MCF 10A (cell line): ENCODE data around the gene FOXN3. TPM values are rescaled to one million over a fixed set of nuclear protein-coding genes. Genes with fewer than 3 reads are reported as not detected.

ENCODE experiments used
- BruUV-seq: library from RNA; stranded (reverse); fragments of 400-500 nt; replicated peaks from 2 replicates; lab custom pipeline; 2021; lab: Mats Ljungman, UMichigan
- CTCF ChIA-PET: fragments of 300-600 bp; sonication (Branson Sonifier 250); formaldehyde crosslinking; extraction: SDS; loops from one replicate; lab custom pipeline; 2021; ENCODE audit warnings: antibody characterized with exemption, inconsistent platforms; lab: Yijun Ruan, JAX
- POLR2A ChIA-PET: fragments of 300-600, 350-650 bp; sonication (Branson Sonifier 250); formaldehyde crosslinking; extraction: SDS; loops from one replicate; lab custom pipeline; 2020; ENCODE audit warnings: antibody characterized with exemption, inconsistent platforms; lab: Yijun Ruan, JAX
- DNase-seq: peaks from one replicate; pipeline ENCODE4 v3.0.0-alpha.2; 2018; ENCODE audit not compliant: unreplicated experiment
- H3K27ac Mint-ChIP-seq: one replicate; pipeline ENCODE4 v1.8.0; 2022; ENCODE audit warnings: mild to moderate bottlenecking, low read depth, mixed read lengths; ENCODE audit not compliant: unreplicated experiment
- H3K27me3 Mint-ChIP-seq: one replicate; pipeline ENCODE4 v1.8.0; 2022; ENCODE audit warnings: mixed read lengths; ENCODE audit not compliant: insufficient read depth, unreplicated experiment
- H3K36me3 Mint-ChIP-seq: one replicate; pipeline ENCODE4 v1.8.0; 2022; ENCODE audit warnings: mild to moderate bottlenecking, moderate library complexity, mixed read lengths; ENCODE audit not compliant: insufficient read depth, unreplicated experiment
- H3K4me1 Mint-ChIP-seq: one replicate; pipeline ENCODE4 v1.8.0; 2022; ENCODE audit warnings: mixed read lengths; ENCODE audit not compliant: insufficient read depth, unreplicated experiment
- H3K4me3 Mint-ChIP-seq: one replicate; pipeline ENCODE4 v1.8.0; 2022; ENCODE audit warnings: mild to moderate bottlenecking, moderate library complexity, mixed read lengths; ENCODE audit not compliant: unreplicated experiment
- H3K9me3 Mint-ChIP-seq: one replicate; pipeline ENCODE4 v1.8.0; 2022; ENCODE audit warnings: mixed read lengths; ENCODE audit not compliant: unreplicated experiment
- intact Hi-C: fragments of 100-400 bp; cut with micrococcal nuclease; formaldehyde crosslinking; loops from 2 replicates; pipeline ENCODE4 v1.14.1; 2022
- total RNA-seq: library from RNA; stranded (reverse); gene quantifications from 2 replicates; pipeline ENCODE4 v1.2.3, GENCODE V29; 2022
- TF ChIP-seq, protein P1 (sequence below): fragments of 200-600 bp; IDR thresholded peaks from one replicate; pipeline ENCODE4 v1.8.0; 2022; ENCODE audit warnings: antibody characterized with exemption, mild to moderate bottlenecking; ENCODE audit not compliant: unreplicated experiment

Gene FOXN3
- total RNA-seq, 1 experiment from 2014 or later = 27.1 TPM

DNA sequence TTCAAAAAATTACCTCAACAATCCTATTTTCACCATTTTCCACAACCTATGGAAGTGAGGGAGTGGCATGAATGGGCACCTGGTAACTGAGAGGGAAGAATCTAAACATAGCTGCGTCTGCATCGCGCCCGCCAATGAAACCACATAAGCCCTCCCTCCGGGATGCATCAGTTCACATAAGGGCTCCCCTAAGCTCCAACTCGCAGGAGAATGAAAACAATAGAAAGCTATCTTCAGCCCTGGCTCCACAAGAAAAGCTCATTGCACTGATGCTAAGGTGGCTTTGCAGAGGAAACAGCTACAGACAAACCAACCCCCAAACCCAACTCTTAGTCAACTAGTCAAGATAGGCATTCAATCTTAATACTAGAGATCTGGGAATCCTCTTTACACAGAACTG is 173.3 kb downstream of the FOXN3 start:
- ChIA-PET CTCF (interaction anchor here (1.3 kb wide), 1 partner anchor 9 kb away, joined by 4 read pairs; no protein-coding TSS in a partner anchor), POLR2A (no interaction called here)
- Mint-ChIP-seq H3K9me3 (no peaks in the 10 kb centered on the region), H3K27me3 (no peaks in the 10 kb centered on the region), H3K27ac (no peak overlapping the region), H3K4me3 (no peak overlapping the region), H3K36me3 (no peaks in the 10 kb centered on the region), H3K4me1 (no peaks in the 10 kb centered on the region)
- intact Hi-C loops = no loop called here
- no TSS peak for BruUV-seq
- TF ChIP-seq, protein P1, sequence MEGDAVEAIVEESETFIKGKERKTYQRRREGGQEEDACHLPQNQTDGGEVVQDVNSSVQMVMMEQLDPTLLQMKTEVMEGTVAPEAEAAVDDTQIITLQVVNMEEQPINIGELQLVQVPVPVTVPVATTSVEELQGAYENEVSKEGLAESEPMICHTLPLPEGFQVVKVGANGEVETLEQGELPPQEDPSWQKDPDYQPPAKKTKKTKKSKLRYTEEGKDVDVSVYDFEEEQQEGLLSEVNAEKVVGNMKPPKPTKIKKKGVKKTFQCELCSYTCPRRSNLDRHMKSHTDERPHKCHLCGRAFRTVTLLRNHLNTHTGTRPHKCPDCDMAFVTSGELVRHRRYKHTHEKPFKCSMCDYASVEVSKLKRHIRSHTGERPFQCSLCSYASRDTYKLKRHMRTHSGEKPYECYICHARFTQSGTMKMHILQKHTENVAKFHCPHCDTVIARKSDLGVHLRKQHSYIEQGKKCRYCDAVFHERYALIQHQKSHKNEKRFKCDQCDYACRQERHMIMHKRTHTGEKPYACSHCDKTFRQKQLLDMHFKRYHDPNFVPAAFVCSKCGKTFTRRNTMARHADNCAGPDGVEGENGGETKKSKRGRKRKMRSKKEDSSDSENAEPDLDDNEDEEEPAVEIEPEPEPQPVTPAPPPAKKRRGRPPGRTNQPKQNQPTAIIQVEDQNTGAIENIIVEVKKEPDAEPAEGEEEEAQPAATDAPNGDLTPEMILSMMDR = no peak
- no peak for DNase-seq

DNA sequence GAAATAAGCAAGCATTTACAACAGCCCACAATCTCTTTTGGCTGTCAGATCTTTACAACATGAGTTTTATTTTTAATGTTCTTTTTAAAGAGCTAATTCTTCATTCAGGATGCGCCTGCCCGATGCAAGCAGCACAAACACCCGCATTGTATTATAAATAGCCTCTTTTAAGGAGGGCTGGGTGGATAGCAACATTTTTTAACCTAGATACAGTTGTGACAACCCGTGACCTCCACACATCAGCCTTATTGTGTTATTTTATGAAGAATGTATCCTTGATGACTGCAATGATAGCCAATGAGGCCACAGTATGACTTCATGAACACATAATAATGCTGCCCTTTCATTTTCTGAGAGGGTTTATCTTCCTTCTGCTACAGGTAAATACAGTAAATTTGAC is 173.7 kb downstream of the FOXN3 start:
- intact Hi-C loops = no loop called here
- Mint-ChIP-seq H3K4me1 (no peaks in the 10 kb centered on the region), H3K27me3 (no peaks in the 10 kb centered on the region), H3K27ac (no peak overlapping the region), H3K36me3 (no peaks in the 10 kb centered on the region), H3K9me3 (no peaks in the 10 kb centered on the region), H3K4me3 (no peak overlapping the region)
- DNase-seq = no peak
- CTCF ChIA-PET = interaction anchor here (1.3 kb wide), 1 partner anchor 9 kb away, joined by 4 read pairs; no protein-coding TSS in a partner anchor
- POLR2A ChIA-PET = no interaction called here
- TF ChIP-seq, protein P1 = no peak
- BruUV-seq = no TSS peak

DNA sequence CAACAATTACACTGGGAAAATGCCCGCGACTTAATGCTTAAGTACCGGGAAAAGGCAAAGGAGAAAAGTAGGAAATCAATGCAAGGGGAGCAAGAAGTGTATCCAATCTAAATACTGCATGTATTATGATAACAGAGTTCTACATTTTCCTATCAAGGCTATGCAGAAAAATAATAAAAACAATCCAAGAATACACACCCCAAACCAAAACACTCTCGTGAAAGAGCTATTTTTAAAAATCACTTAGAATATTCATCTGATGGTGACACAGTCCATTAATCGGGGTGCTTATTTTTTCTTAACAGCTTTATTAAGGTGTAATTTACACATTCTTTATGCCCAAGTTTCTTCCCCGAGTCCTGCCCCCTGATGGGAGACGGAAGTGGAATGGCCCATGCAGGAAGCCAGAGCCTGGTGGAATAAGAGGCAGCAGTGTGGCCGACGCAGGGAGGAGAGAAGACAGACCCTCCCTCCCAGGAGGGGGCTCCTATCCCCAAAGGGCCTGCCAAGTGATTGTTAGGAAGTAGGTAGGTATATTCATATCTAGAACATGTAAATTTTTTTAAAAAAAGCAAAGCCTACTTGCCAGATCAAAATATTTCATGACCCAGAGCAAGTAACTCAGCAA is 174.3 kb downstream of the FOXN3 start:
- no peak overlapping the region for H3K27ac Mint-ChIP-seq
- no peaks in the 10 kb centered on the region for H3K4me1 Mint-ChIP-seq
- no peaks in the 10 kb centered on the region for H3K36me3 Mint-ChIP-seq
- ChIA-PET POLR2A (no interaction called here), CTCF (interaction anchor here (0.7 to 1.6 kb wide), 4 partner anchors 10 to 202 kb away, joined by 3 to 4 read pairs (median 4); no protein-coding TSS in a partner anchor)
- TF ChIP-seq, protein P1 = no peak
- BruUV-seq = no TSS peak
- H3K9me3 Mint-ChIP-seq = no peaks in the 10 kb centered on the region
- no peaks in the 10 kb centered on the region for H3K27me3 Mint-ChIP-seq
- no peak overlapping the region for H3K4me3 Mint-ChIP-seq
- intact Hi-C loops = no loop called here
- no peak for DNase-seq

DNA sequence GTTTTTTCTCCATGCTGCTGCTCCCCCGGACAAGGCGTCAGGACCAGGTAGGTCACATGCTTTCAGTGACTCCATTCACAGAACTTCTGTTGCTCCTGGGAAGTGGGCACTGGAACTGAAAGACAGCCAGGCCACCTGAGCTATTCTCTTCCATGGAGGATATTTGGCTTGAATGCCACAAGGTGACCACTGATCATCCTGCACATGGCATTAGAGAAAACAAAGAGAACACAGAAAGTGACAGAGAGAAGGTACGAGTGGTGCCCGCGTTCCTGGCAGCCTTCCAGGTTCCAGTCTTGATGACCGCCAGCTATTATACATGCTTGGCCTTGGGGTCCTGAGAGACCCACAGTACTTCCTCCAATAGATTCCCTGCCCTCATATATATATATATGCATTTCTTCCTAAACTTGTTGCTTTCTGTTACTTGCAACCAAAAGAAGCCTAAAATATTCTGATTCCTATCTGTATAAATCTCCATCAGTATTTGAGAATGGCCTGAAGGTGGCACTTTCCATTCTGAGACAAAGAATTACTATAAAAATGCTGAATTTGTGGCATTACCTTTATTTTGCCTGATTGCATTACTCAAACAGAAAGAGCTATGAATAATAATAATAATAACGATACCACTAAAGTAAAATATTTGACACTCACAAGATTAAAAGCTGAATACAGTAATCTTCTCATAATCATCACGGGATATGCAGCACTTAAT is 174.9 kb downstream of the FOXN3 start:
- H3K27me3 Mint-ChIP-seq = no peaks in the 10 kb centered on the region
- no TSS peak for BruUV-seq
- ChIA-PET CTCF (interaction anchor here (0.7 to 1.6 kb wide), 5 partner anchors 10 to 203 kb away, joined by 3 to 4 read pairs (median 4); no protein-coding TSS in a partner anchor), POLR2A (no interaction called here)
- no peak overlapping the region for H3K27ac Mint-ChIP-seq
- TF ChIP-seq, protein P1 = no peak
- no peak overlapping the region for H3K4me3 Mint-ChIP-seq
- H3K4me1 Mint-ChIP-seq = no peaks in the 10 kb centered on the region
- no peaks in the 10 kb centered on the region for H3K36me3 Mint-ChIP-seq
- no peak for DNase-seq
- H3K9me3 Mint-ChIP-seq = no peaks in the 10 kb centered on the region
- intact Hi-C loops = no loop called here
